ENCODE results near the gene CDH22.

CDH22 gene

GRCh38 chr20:46185353-46185752 lies 122.9 kb downstream of the CDH22 start:
- no peak for DNase-seq (ENCODE audit: low read depth)
- no peak for TF ChIP-seq CTCF (IDR thresholded peaks at IDR 0.05; ENCODE audit: low read length, missing control alignments)
- H3K4me3 ChIP-seq (replicated peaks; ENCODE audit: low read depth, low read length) = no peak overlapping the region

- no peak overlapping the region for H3K4me3 ChIP-seq (replicated peaks; ENCODE audit: low read depth, low read length)
- TF ChIP-seq CTCF (IDR thresholded peaks at IDR 0.05; ENCODE audit: low read length, missing control alignments) = no peak
- no peak for DNase-seq (ENCODE audit: low read depth)
These were observed 124.5 kb downstream of the CDH22 start for GRCh38 chr20:46183768-46184167.

DNA sequence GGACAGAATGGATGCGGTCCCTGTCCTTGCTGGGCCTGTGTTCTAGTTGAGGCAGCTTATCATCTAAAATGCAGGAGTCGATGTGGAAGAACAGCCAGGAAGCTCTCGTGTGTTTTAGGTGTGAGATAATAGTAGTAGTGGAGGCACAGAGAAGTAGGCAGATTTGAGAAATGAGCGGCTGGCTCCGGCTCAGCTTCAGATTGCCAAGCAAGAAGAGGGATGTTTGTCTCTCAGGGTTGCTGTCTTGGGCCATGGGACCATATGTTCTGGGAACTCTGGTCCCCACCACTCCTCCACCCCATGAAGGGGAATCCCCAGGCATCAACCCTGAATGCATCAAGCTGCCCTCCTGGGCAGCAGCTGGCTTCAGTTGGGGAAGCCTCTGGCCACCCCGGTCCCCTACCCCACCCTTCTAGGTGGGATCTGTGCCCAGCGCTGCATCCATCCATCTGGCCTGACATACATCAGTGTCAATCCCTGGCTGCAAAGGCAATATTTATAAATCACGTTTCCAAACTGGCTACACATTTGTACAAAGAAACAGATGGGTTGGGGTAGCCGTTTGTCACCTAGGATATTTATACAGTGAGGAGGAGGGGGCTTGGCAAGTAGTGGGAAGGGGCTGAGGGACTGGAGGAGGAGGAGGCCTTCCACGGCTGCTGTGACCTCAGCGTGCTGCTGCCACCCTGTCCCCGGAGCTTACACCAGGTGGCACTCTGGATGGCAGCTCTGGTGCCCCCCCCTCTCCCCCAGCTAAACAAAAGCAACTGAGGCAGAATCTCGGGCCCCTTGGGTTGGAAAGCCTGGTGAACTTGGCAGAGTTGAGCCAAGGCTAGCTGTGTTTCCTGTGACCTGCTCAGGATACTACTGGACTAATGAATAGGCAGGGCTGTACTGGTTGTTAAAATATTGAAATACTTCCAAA lies 125.8 kb downstream of the CDH22 start:
- no peak for TF ChIP-seq CTCF (IDR thresholded peaks at IDR 0.05; ENCODE audit: low read length, missing control alignments)
- H3K4me3 ChIP-seq (replicated peaks; ENCODE audit: low read depth, low read length) = no peak overlapping the region
- DNase-seq (ENCODE audit: low read depth) = no peak

DNA sequence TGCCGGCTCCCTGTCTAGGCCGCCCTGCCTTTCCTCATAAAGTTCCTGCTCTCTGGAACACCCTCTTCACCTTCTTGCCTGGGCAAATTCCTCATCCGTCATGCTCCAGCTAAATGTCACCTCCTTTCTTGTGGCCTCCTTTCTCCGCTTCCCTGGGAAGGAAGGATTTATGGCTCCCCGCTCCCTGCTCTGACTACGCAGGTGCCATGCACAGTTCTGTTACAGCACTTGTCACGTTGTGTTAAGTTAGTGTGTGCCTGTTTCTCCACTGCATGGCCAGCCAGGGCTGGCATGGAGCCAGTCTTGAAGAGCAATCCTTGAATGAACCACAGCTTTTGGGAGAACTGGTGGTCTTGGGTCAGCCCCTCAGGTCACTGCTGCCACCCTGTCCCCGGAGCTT lies 128.4 kb downstream of the CDH22 start:
- H3K4me3 ChIP-seq (replicated peaks; ENCODE audit: low read depth, low read length) = no peak overlapping the region
- no peak for TF ChIP-seq CTCF (IDR thresholded peaks at IDR 0.05; ENCODE audit: low read length, missing control alignments)
- DNase-seq (ENCODE audit: low read depth) = no peak

- no peak overlapping the region for H3K4me3 ChIP-seq (replicated peaks; ENCODE audit: low read depth, low read length)
- TF ChIP-seq CTCF (IDR thresholded peaks at IDR 0.05; ENCODE audit: low read length, missing control alignments) = no peak
- DNase-seq (ENCODE audit: low read depth) = no peak
These were observed 129.4 kb downstream of the CDH22 start for GRCh38 chr20:46178891-46179290.

GRCh38 chr20:46177768-46178167 lies 130.5 kb downstream of the CDH22 start:
- H3K4me3 ChIP-seq (replicated peaks; ENCODE audit: low read depth, low read length) = no peak overlapping the region
- TF ChIP-seq CTCF (IDR thresholded peaks at IDR 0.05; ENCODE audit: low read length, missing control alignments) = no peak
- no peak for DNase-seq (ENCODE audit: low read depth)

Measured in fibroblast of pulmonary artery (primary cell).